A673 (cell line): ENCODE data around the gene ZFR. TPM values are rescaled to one million over a fixed set of nuclear protein-coding genes. Genes with fewer than 3 reads are reported as not detected.

ENCODE experiments used
- BruUV-seq: library from RNA; stranded (reverse); fragments of 400-500 nt; replicated peaks from 2 replicates; lab custom pipeline; 2021; lab: Mats Ljungman, UMichigan
- CTCF ChIA-PET: fragments of 300-600 bp; sonication (Branson Sonifier 250); formaldehyde crosslinking; loops from one replicate; lab custom pipeline; 2022; ENCODE audit warnings: antibody characterized with exemption; lab: Charles Lee
- POLR2A ChIA-PET: fragments of 300-600 bp; sonication (Branson Sonifier 250); formaldehyde crosslinking; loops from one replicate; lab custom pipeline; 2022; ENCODE audit warnings: antibody characterized with exemption; ENCODE audit not compliant: low non-redundant PET; lab: Charles Lee
- DNase-seq: peaks from one replicate; pipeline ENCODE4 v3.0.0-alpha.2; 2015; ENCODE audit warnings: low spot score
- H3K27ac ChIP-seq: fragments of 200-600 bp; sonication (generic); 2 replicates; pipeline ENCODE4 v1.5.1; 2016; ENCODE audit warnings: mixed run types, low read depth, mild to moderate bottlenecking, mixed read lengths, antibody characterized with exemption, low read length; ENCODE audit not compliant: poor library complexity, severe bottlenecking
- H3K27me3 ChIP-seq: fragments of 200-600 bp; sonication (generic); replicated peaks from 2 replicates; pipeline ENCODE4 v1.6.1; 2017; ENCODE audit warnings: mixed run types, low read depth, mild to moderate bottlenecking, mixed read lengths, antibody characterized with exemption, low read length; ENCODE audit not compliant: insufficient read depth, poor library complexity
- H3K36me3 ChIP-seq: fragments of 200-600 bp; sonication (generic); 2 replicates; pipeline ENCODE4 v1.6.1; 2016; ENCODE audit warnings: mixed run types, mild to moderate bottlenecking, mixed read lengths, antibody characterized with exemption, low read length; ENCODE audit not compliant: insufficient read depth, poor library complexity, severe bottlenecking
- H3K4me1 ChIP-seq: fragments of 200-600 bp; sonication (generic); 2 replicates; pipeline ENCODE4 v1.6.1; 2017; ENCODE audit warnings: mixed run types, mild to moderate bottlenecking, mixed read lengths, antibody characterized with exemption, low read length; ENCODE audit not compliant: insufficient read depth, poor library complexity, severe bottlenecking
- H3K4me3 ChIP-seq: fragments of 200-600 bp; sonication (generic); 2 replicates; pipeline ENCODE4 v1.5.1; 2016; ENCODE audit warnings: low read depth, mixed run types, mild to moderate bottlenecking, mixed read lengths, low read length; ENCODE audit not compliant: poor library complexity, severe bottlenecking
- H3K9me3 ChIP-seq: fragments of 200-600 bp; sonication (generic); 2 replicates; pipeline ENCODE4 v1.6.1; 2016; ENCODE audit warnings: mixed run types, low read depth, mild to moderate bottlenecking, mixed read lengths, antibody characterized with exemption, low read length; ENCODE audit not compliant: poor library complexity, severe bottlenecking
- CTCF ChIP-seq: fragments of 300-800, 200-600 bp; sonication (generic); conservative IDR thresholded peaks from 2 replicates; pipeline ENCODE4 v1.5.1; 2017; ENCODE audit warnings: low read depth, mild to moderate bottlenecking, antibody characterized with exemption, low read length, moderate library complexity, mixed read lengths
- EZH2 ChIP-seq: fragments of 200-600 bp; sonication (generic); IDR thresholded peaks from 2 replicates; pipeline ENCODE4 v1.6.1; 2017; ENCODE audit warnings: borderline replicate concordance, low read depth, mild to moderate bottlenecking, mixed read lengths, antibody characterized with exemption, low read length; ENCODE audit not compliant: poor library complexity, severe bottlenecking
- intact Hi-C: fragments of 100-400 bp; cut with micrococcal nuclease; formaldehyde crosslinking; loops from one replicate; pipeline ENCODE4 v1.10.0; 2022; ENCODE audit not compliant: unreplicated experiment
- total RNA-seq: library from RNA; stranded (reverse); gene quantifications from 2 replicates; pipeline ENCODE4 v1.2.3, GENCODE V29; 2021

ZFR gene
- total RNA-seq, 1 experiment from 2014 or later = 110 TPM

GRCh38 chr5:32346869-32347268 is 97.7 kb downstream of the ZFR start:
- intact Hi-C loops = no loop called here
- Histone ChIP-seq H3K4me1 (no peaks in the 10 kb centered on the region), H3K27ac (no peak overlapping the region), H3K36me3 (no peaks in the 10 kb centered on the region), H3K9me3 (no peaks in the 10 kb centered on the region), H3K4me3 (no peak overlapping the region), H3K27me3 (no peaks in the 10 kb centered on the region)
- CTCF ChIA-PET = no interaction called here
- no TSS peak for BruUV-seq
- no peak for DNase-seq
- POLR2A ChIA-PET = interaction anchor here (0.6 kb wide), 1 partner anchor 32 kb away, joined by 3 read pairs; no protein-coding TSS in a partner anchor
- no peak for TF ChIP-seq CTCF
- no peak for TF ChIP-seq EZH2

- no peak overlapping the region for H3K27ac ChIP-seq
- no TSS peak for BruUV-seq
- ChIA-PET CTCF (no interaction called here), POLR2A (no interaction called here)
- no peak for TF ChIP-seq CTCF
- no peak for TF ChIP-seq EZH2
- no peaks in the 10 kb centered on the region for H3K27me3 ChIP-seq
- intact Hi-C loops = no loop called here
- H3K4me1 ChIP-seq = no peaks in the 10 kb centered on the region
- no peak overlapping the region for H3K4me3 ChIP-seq
- DNase-seq = no peak
- H3K36me3 ChIP-seq = no peaks in the 10 kb centered on the region
- peaks cover 32% of the 10 kb centered on the region for H3K9me3 ChIP-seq
Measured at GRCh38 chr5:32343058-32343672, 101.4 kb downstream of the ZFR start.

- BruUV-seq = no TSS peak
- Histone ChIP-seq H3K4me1 (no peaks in the 10 kb centered on the region), H3K4me3 (no peak overlapping the region), H3K27me3 (no peaks in the 10 kb centered on the region), H3K36me3 (no peaks in the 10 kb centered on the region), H3K27ac (no peak overlapping the region), H3K9me3 (peaks cover 35% of the 10 kb centered on the region)
- intact Hi-C loops = no loop called here
- ChIA-PET POLR2A (no interaction called here), CTCF (no interaction called here)
- TF ChIP-seq CTCF (no peak), EZH2 (no peak)
- DNase-seq = peak; percentile 54
Measured at GRCh38 chr5:32342656-32343055, 101.9 kb downstream of the ZFR start.
